Activated CD4-positive, CD25-positive, alpha-beta regulatory T cell treated with anti-CD3 and anti-CD28 coated beads, Interleukin-2, amount 50 U/mL, for 24 hours (primary cell): Measurements from ENCODE around the gene SPAG9.

Experiments
- ATAC-seq, 2 donors: fragments of 150-1000 bp; cut with Tn5 transposase; one replicate each; pipeline ENCODE4 v1.10.0; 2021; ENCODE audit warnings: mild to moderate bottlenecking in 1 of 2, moderate library complexity in 1 of 2

The SPAG9 gene

GRCh38 chr17:51120739-51121619 is at the start of gene SPAG9:
Gene SPAG9, minus strand, starts transcription at chr17:51120868. Its CDS starts 212 bp downstream, at chr17:51120656.
- peak; percentile 68 to 69 for ATAC-seq

GRCh38 chr17:51169340-51169739 is 48.7 kb upstream of the SPAG9 start:
- ATAC-seq = no peak

GRCh38 chr17:51166987-51167931 is 46.6 kb upstream of the SPAG9 start:
- peak; percentile 59 to 61 for ATAC-seq

- ATAC-seq = peak; percentile 80
Measured at GRCh38 chr17:51166198-51166986, 45.7 kb upstream of the SPAG9 start, which contains the start of gene NME2. Gene NME2, plus strand, starts transcription at chr17:51166411. Its CDS starts 420 bp downstream, at chr17:51166831.

- peak; percentile 22 to 29 for ATAC-seq
Measured at GRCh38 chr17:51165680-51166197, 45.1 kb upstream of the SPAG9 start.

- no peak for ATAC-seq
Measured at GRCh38 chr17:51164911-51165679, 44.4 kb upstream of the SPAG9 start.

- no peak for ATAC-seq
Measured at GRCh38 chr17:51161541-51161940, 40.9 kb upstream of the SPAG9 start.

GRCh38 chr17:51159604-51160003 is 38.9 kb upstream of the SPAG9 start:
- ATAC-seq = no peak

GRCh38 chr17:51155416-51155815 is 34.7 kb upstream of the SPAG9 start:
- no peak for ATAC-seq

- no peak for ATAC-seq
Measured at GRCh38 chr17:51154176-51154575, 33.5 kb upstream of the SPAG9 start.

- ATAC-seq = peak; percentile 90 to 91
Measured at GRCh38 chr17:51153210-51154072, 32.8 kb upstream of the SPAG9 start, which contains the start of gene NME1. Gene NME1, plus strand, starts transcription at chr17:51153559. Its CDS starts 2,096 bp downstream, at chr17:51155655.

GRCh38 chr17:51152766-51153209 is 32.1 kb upstream of the SPAG9 start:
- no peak for ATAC-seq

GRCh38 chr17:51150932-51151331 is 30.3 kb upstream of the SPAG9 start:
- ATAC-seq = no peak

GRCh38 chr17:51149163-51149562 is 28.5 kb upstream of the SPAG9 start:
- ATAC-seq = no peak

GRCh38 chr17:51147650-51148049 is 27.0 kb upstream of the SPAG9 start:
- ATAC-seq = peak; percentile 21 to 40

GRCh38 chr17:51144266-51145022 is 23.8 kb upstream of the SPAG9 start:
- no peak for ATAC-seq

- no peak for ATAC-seq
Measured at GRCh38 chr17:51142597-51142996, 21.9 kb upstream of the SPAG9 start.

GRCh38 chr17:51135956-51136355 is 15.3 kb upstream of the SPAG9 start:
- ATAC-seq = no peak

- ATAC-seq = peak in 1 of 2 donors; percentile 13
Measured at GRCh38 chr17:51133365-51133764, 12.7 kb upstream of the SPAG9 start.
